Measurements from ENCODE around the gene MAP7D1. TPM values are rescaled to one million over a fixed set of nuclear protein-coding genes. Genes with fewer than 3 reads are reported as not detected.
A peak's percentile ranks its signal among the peaks of the same experiment; 100 is the strongest.

MAP7D1 gene
- total RNA-seq: 105 TPM

GRCh38 chr1:36155408-36156328 is at the start of gene MAP7D1:
MAP7D1 (plus strand) TSS chr1:36156160; CDS start chr1:36156418, 258 bp downstream.
- DNase-seq (ENCODE audit: low read depth in 2 of 3, low spot score in 2 of 3): peak; percentile 70 to 92 (median 90)

DNA sequence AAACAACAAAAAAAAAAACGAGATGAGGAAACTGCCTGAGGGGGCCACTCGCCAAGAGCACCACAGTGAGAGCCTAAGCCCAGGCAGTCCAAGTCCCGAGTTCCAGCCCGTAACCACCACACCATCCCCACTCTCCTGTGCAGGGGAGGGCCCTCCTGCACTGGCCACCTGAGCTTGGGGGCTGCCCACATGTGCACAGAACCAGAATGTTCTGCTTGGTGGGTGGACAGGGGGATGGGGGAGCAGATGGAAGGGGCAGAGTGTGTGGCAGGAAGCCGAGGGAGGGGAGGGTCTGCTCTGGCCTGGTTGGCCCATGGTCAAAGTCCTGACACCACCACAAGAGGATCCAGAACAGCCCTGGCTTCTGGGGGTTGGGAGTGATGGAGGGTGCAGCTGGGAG is 49.7 kb upstream of the MAP7D1 start:
- no peak for DNase-seq (ENCODE audit: low read depth in 2 of 3, low spot score in 2 of 3)

- DNase-seq (ENCODE audit: low read depth in 2 of 3, low spot score in 2 of 3): no peak
Observed at GRCh38 chr1:36107394-36107793, 48.6 kb upstream of the MAP7D1 start.

DNA sequence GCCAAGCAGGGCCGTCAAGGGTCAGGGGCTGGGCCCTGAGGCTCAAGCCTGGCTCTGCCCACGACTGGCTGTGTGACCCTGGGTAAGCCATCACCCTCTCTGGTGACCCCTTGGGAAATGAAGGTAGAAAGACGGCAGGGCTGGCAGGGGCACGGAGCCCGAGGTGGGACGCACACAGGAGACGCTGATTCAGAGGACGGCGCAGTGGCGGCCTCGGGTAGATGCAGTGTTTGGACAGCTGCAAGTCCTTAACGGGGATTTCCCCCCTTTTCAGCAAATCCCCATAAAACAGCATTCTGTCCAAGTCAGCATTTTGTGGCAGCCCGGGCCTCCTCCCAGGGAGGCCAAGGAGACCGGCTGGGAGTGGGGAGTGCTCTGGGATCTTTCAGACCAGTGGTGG is 47.6 kb upstream of the MAP7D1 start:
- DNase-seq (ENCODE audit: low read depth in 2 of 3, low spot score in 2 of 3): no peak

GRCh38 chr1:36109041-36109679 is 46.8 kb upstream of the MAP7D1 start:
- DNase-seq (ENCODE audit: low read depth in 2 of 3, low spot score in 2 of 3): peak in 2 of 3 donors; percentile 32 to 62

- no peak for DNase-seq (ENCODE audit: low read depth in 2 of 3, low spot score in 2 of 3)
Observed at GRCh38 chr1:36111151-36111550, 44.8 kb upstream of the MAP7D1 start.

DNA sequence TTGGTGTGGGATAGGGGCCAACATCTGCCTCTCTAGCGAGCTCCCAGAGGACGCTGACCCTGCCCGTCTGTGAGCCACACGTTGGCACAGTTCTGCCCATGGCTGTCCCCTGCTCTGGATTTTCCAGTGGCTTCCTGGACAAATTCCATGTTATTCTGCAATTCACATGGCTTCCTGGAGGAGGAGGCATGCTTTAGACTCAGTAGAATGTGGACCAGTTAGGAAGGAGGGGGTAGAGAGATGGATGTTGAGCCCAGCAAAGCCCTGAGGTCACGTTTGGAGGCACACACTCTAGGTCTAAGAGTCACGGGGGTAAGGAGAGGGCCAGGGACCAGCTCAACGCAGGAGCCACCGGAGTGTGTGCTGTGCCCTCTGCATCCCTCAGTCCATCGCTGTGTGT is 43.1 kb upstream of the MAP7D1 start:
- DNase-seq (ENCODE audit: low read depth in 2 of 3, low spot score in 2 of 3): no peak

GRCh38 chr1:36114371-36114770 is 41.6 kb upstream of the MAP7D1 start:
- no peak for DNase-seq (ENCODE audit: low read depth in 2 of 3, low spot score in 2 of 3)

GRCh38 chr1:36115200-36115669 is 40.7 kb upstream of the MAP7D1 start:
- no peak for DNase-seq (ENCODE audit: low read depth in 2 of 3, low spot score in 2 of 3)

DNA sequence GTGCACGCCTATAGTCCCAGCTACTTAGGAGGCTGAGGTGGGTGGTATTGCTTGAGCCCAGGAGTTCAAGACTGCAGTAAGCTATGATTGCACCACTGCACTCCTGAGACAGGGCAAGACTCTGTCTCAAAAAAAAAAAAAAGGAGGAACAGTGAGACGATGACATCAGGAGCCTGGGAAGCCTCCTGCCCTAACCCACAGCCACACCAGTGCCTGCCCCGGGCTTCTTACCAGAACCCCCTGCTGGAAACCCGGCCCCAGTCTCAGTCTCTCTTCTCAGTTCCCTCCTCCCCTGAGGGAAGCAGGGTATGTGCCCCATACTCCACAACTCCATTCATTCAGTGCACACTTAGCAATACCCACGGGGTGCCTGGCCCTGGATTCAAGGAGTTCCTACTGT is 40.0 kb upstream of the MAP7D1 start:
- no peak for DNase-seq (ENCODE audit: low read depth in 2 of 3, low spot score in 2 of 3)

GRCh38 chr1:36116901-36117300 is 39.1 kb upstream of the MAP7D1 start:
- no peak for DNase-seq (ENCODE audit: low read depth in 2 of 3, low spot score in 2 of 3)

DNA sequence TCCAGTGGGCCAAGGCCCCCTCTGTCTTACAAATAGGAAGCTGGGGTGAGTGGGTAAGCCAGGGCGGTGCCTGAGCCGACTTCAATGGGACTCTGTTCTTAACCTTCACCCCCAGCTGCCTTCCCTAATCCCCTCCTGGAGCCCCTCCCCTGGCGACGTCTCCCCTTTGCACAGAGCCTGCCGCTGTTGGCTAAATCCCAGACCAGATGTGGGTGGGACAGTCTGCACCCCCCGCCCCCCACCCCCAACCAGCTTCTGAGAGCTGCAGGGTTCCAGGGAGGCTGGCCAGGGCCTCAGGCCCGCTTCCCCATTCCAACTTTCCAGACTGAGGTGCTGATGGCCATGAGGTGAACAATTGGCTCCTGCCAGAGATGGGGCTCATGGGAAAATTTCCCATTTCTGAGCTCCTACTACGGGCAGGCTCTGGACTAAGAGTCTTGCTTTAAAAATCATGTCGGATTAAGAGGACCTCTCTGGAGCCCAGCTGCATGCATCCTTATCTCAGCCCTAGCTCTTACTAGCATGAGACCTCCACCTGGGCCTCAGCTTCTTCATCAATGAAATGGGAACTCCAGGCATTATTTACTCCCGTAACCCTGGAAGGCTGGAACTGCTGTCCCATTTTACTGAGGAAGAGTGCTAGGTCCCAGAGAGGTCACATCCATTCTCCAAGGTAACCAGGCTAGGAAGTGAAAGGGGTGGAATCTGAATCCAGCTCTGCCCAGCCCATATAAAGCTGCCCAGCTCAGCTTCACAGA is 37.3 kb upstream of the MAP7D1 start:
- DNase-seq (ENCODE audit: low read depth in 2 of 3, low spot score in 2 of 3): no peak

GRCh38 chr1:36119456-36119855 is 36.5 kb upstream of the MAP7D1 start:
- no peak for DNase-seq (ENCODE audit: low read depth in 2 of 3, low spot score in 2 of 3)

- no peak for DNase-seq (ENCODE audit: low read depth in 2 of 3, low spot score in 2 of 3)
Observed at GRCh38 chr1:36122062-36123030, 33.6 kb upstream of the MAP7D1 start.

DNA sequence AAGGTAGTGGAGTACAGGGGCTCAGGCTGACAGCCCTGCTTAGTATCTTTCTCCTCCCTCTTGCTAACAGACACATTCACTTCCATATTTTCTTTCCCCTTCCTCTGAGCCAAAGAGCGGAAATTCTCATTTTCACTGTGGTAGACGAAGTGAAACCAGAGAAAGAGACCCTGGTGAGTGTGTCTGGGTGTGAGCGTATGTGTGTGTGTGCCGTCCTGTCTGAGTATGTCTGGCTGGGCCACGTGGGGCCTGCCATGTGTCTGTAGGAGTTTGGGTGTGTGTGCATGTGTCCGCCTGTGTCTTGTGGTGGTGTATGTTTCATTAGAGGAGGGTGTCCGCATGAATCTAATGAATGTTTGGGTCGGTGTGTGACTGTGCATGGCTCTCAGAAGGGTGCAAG is 32.6 kb upstream of the MAP7D1 start:
- peak in 2 of 3 donors; percentile 50 to 75 for DNase-seq (ENCODE audit: low read depth in 2 of 3, low spot score in 2 of 3)

DNA sequence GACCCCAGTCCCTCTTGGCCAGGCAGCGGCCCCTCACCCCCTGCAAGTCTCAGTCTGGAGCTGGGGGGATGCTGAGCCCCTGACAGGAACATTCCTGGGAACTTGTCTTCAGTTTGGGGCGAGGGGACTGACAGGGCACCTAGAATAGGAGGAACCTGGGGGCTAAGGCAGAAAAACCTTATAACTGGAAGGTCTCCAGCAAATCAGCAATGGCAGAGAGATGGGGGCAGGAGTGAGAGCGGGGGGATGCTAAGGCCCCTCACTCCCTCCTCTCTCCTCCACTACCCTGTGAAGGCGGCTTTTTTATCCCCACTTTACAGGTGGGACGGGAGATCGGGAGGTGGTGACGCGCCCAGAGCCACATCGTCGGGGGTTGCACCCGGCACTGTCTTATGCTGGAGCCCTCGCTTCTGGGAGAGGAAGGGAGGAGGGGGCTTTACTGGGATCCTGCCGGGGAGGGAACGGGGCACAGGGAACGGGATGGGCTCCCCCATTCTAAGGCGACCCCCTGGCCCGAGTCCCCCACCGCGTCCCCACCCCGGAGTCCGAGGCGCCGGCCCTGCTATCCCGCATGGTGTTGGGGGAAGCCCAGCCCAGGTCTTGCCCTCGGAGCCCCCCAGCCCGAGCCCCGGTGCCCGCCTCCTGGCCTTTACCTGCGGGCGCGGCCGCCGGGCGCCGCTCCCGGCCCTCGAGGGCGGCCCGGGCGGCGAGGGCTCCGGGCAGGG is 31.4 kb upstream of the MAP7D1 start:
- DNase-seq (ENCODE audit: low read depth in 2 of 3, low spot score in 2 of 3): no peak

- DNase-seq (ENCODE audit: low read depth in 2 of 3, low spot score in 2 of 3): peak in 1 of 3 donors; percentile 12
Observed at GRCh38 chr1:36125129-36125991, 30.6 kb upstream of the MAP7D1 start, which contains the start of gene COL8A2. COL8A2 (minus strand) TSS chr1:36125222; CDS start chr1:36100242, 24,980 bp downstream.

GRCh38 chr1:36126005-36126716 is 29.8 kb upstream of the MAP7D1 start:
- DNase-seq (ENCODE audit: low read depth in 2 of 3, low spot score in 2 of 3): no peak
